ENCODE measurements around the gene GSTA1. TPM values are rescaled to one million over a fixed set of nuclear protein-coding genes. Genes with fewer than 3 reads are reported as not detected.
"Not testable (repeated sequence)": the region's sequence is repeated elsewhere in the genome, so short reads cannot be mapped to it uniquely, and the experiment has no call there.

GSTA1 gene
- total and polyA plus RNA-seq, 4 donors = 1.7 to 248 TPM; not detected in 2

DNA sequence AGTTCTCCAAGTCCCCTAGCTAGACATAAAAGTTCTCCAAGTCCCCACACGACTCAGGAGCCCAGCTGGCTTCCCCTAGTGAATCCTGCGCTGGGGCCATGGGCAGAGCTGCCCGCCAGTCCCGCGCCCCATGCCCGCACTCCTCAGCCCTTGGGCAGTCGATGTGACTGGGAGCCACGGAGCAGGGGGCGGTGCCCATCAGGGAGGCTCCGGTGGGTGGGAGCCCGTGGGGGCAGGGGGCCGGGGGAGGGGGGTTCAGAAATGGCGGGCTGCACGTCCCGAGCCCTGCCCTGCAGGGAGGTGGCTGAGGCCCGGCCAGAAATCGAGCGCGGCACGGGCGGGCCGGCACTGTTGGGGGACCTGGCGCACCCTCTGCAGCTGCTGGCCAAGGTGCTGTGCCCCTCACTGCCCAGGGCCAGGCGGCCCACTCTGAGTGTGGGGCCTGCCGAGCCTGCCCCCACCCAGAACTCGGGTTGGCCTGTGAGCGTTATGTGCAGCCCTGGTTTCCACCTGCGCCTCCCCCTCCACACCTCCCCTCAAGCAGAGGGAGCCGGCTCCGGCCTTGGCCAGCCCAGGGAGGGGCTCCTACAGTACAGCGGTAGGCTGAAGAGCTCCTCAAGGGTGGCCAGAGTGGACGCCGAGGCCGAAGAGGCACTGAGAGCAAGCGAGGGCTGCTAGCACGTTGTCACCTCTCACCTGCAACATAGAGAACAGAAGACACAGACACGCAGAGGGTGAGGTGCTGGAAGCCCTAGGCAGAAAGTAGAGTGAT lies 25.6 kb upstream of the GSTA1 start:
- H3K9me3 ChIP-seq (ENCODE audit: control insufficient read depth, low read length) = no peaks in the 10 kb centered on the region
- no peak overlapping the region for H3K27ac ChIP-seq (ENCODE audit: low read depth in 1 of 2, low read length in 2 of 2)
- H3K4me3 ChIP-seq (ENCODE audit: low read length in 2 of 2) = no peak overlapping the region
- H3K27me3 ChIP-seq (ENCODE audit: control insufficient read depth in 1 of 2, insufficient read depth in 2 of 2, low read length in 1 of 2) = no peaks in the 10 kb centered on the region
- H3K4me1 ChIP-seq (ENCODE audit: control insufficient read depth in 1 of 2, insufficient read depth in 2 of 2, low read length in 2 of 2) = no peaks in the 10 kb centered on the region
- H3K36me3 ChIP-seq (ENCODE audit: control insufficient read depth in 1 of 2, insufficient read depth in 2 of 2, low read length in 1 of 2) = no peaks in the 10 kb centered on the region
- 88 to 89% methylated on average over 35 to 37 of the region's 37 CpGs for WGBS, 2 donors
- no peak for DNase-seq
- intact Hi-C loops (cut with DNase I) = no loop called here
- ATAC-seq (ENCODE audit: low FRiP score) = no peak

- H3K4me1 ChIP-seq (ENCODE audit: control insufficient read depth in 1 of 2, insufficient read depth in 2 of 2, low read length in 2 of 2); H3K27me3 ChIP-seq (ENCODE audit: control insufficient read depth in 1 of 2, insufficient read depth in 2 of 2, low read length in 1 of 2); intact Hi-C loops (cut with DNase I); H3K36me3 ChIP-seq (ENCODE audit: control insufficient read depth in 1 of 2, insufficient read depth in 2 of 2, low read length in 1 of 2); H3K9me3 ChIP-seq (ENCODE audit: control insufficient read depth, low read length); DNase-seq; H3K4me3 ChIP-seq (ENCODE audit: low read length in 2 of 2); ATAC-seq (ENCODE audit: low FRiP score); H3K27ac ChIP-seq (ENCODE audit: low read depth in 1 of 2, low read length in 2 of 2): not testable (repeated sequence)
- 70 to 74% methylated on average over 4 of the region's 4 CpGs for WGBS, 2 donors
Measured at GRCh38 chr6:52828621-52829020, 25.0 kb upstream of the GSTA1 start.

DNA sequence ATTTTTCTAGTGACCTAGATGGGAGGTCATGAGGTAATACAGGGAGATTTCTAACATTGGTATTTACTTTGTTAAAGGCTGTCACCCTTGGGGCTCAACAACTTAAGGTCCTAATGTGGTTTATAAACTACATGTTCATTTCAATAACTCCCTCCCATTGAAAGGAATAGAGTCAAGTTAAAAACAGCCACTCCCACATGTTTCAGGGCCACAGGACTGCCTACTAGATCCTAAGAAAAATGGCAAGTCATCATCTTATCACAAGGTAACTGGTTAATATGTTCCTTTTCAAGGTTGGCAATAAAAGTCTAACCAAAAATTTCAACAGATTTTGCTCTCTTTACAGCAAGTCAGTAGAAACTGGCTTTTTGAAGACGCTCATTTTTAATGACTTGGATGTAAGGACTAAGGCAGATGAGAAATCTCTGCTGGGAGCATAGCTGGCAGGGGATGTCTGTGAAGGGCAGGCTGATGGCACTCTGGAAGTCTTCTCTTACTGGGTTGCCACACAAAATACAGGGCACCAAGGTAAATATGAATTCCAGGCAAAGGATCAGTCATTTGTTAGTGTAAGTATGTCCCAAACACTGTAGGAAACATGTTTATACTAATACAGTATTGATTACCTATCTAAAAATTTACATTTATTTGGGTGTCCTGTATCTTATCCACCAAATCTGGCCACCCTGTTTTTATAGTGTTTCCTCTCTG lies 23.6 kb upstream of the GSTA1 start:
- intact Hi-C loops (cut with DNase I); ATAC-seq (ENCODE audit: low FRiP score): not testable (repeated sequence)

DNA sequence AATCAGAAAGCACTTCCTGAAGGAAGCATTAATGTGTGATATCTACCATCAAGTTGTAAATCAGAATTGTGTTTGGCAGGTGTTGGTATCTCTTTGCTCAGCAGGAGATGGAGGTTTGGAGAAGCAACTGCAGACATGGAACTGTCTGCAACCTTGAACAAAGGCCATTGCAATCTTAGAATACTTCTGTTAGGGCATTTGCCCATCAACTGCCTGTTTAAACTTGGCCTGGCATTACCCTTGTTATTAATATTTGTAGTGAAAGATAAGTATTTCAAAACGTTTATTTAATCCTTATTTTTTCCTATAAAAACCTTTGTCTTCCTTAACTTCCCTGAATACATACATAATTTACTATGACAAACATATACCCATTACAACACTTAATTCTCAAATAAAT lies 22.9 kb upstream of the GSTA1 start:
- H3K4me3 ChIP-seq (ENCODE audit: low read length in 2 of 2) = no peak overlapping the region
- H3K9me3 ChIP-seq (ENCODE audit: control insufficient read depth, low read length) = no peaks in the 10 kb centered on the region
- ATAC-seq (ENCODE audit: low FRiP score) (no peak), DNase-seq (no peak)
- 9 to 15% methylated on average over 1 of the region's 1 CpG for WGBS, 2 donors
- no peaks in the 10 kb centered on the region for H3K27me3 ChIP-seq (ENCODE audit: control insufficient read depth in 1 of 2, insufficient read depth in 2 of 2, low read length in 1 of 2)
- H3K36me3 ChIP-seq (ENCODE audit: control insufficient read depth in 1 of 2, insufficient read depth in 2 of 2, low read length in 1 of 2) = no peaks in the 10 kb centered on the region
- no peak overlapping the region for H3K27ac ChIP-seq (ENCODE audit: low read depth in 1 of 2, low read length in 2 of 2)
- no peaks in the 10 kb centered on the region for H3K4me1 ChIP-seq (ENCODE audit: control insufficient read depth in 1 of 2, insufficient read depth in 2 of 2, low read length in 2 of 2)
- intact Hi-C loops (cut with DNase I) = no loop called here

More for the DNA sequence above, 23.6 kb upstream of the GSTA1 start:
- 89 to 97% methylated on average over 1 of the region's 1 CpG for WGBS, 2 donors
- not testable (repeated sequence) for H3K4me1 ChIP-seq (ENCODE audit: control insufficient read depth in 1 of 2, insufficient read depth in 2 of 2, low read length in 2 of 2); H3K36me3 ChIP-seq (ENCODE audit: control insufficient read depth in 1 of 2, insufficient read depth in 2 of 2, low read length in 1 of 2); H3K4me3 ChIP-seq (ENCODE audit: low read length in 2 of 2); DNase-seq; H3K9me3 ChIP-seq (ENCODE audit: control insufficient read depth, low read length); H3K27ac ChIP-seq (ENCODE audit: low read depth in 1 of 2, low read length in 2 of 2); H3K27me3 ChIP-seq (ENCODE audit: control insufficient read depth in 1 of 2, insufficient read depth in 2 of 2, low read length in 1 of 2)

- H3K4me1 ChIP-seq (ENCODE audit: control insufficient read depth in 1 of 2, insufficient read depth in 2 of 2, low read length in 2 of 2); DNase-seq; H3K36me3 ChIP-seq (ENCODE audit: control insufficient read depth in 1 of 2, insufficient read depth in 2 of 2, low read length in 1 of 2); H3K4me3 ChIP-seq (ENCODE audit: low read length in 2 of 2); H3K27ac ChIP-seq (ENCODE audit: low read depth in 1 of 2, low read length in 2 of 2); H3K9me3 ChIP-seq (ENCODE audit: control insufficient read depth, low read length); ATAC-seq (ENCODE audit: low FRiP score); H3K27me3 ChIP-seq (ENCODE audit: control insufficient read depth in 1 of 2, insufficient read depth in 2 of 2, low read length in 1 of 2); intact Hi-C loops (cut with DNase I): not testable (repeated sequence)
- whole genome bisulfite sequencing, 2 donors = 83 to 87% methylated on average over 4 of the region's 4 CpGs
Measured at GRCh38 chr6:52825900-52826459, 22.4 kb upstream of the GSTA1 start.

- 94% methylated on average over 22 to 25 of the region's 25 CpGs for WGBS, 2 donors
- ATAC-seq (ENCODE audit: low FRiP score); H3K27ac ChIP-seq (ENCODE audit: low read depth in 1 of 2, low read length in 2 of 2); H3K9me3 ChIP-seq (ENCODE audit: control insufficient read depth, low read length); H3K36me3 ChIP-seq (ENCODE audit: control insufficient read depth in 1 of 2, insufficient read depth in 2 of 2, low read length in 1 of 2); H3K27me3 ChIP-seq (ENCODE audit: control insufficient read depth in 1 of 2, insufficient read depth in 2 of 2, low read length in 1 of 2); H3K4me3 ChIP-seq (ENCODE audit: low read length in 2 of 2); H3K4me1 ChIP-seq (ENCODE audit: control insufficient read depth in 1 of 2, insufficient read depth in 2 of 2, low read length in 2 of 2); intact Hi-C loops (cut with DNase I); DNase-seq: not testable (repeated sequence)
Measured at GRCh38 chr6:52825270-52825793, 21.7 kb upstream of the GSTA1 start.

DNA sequence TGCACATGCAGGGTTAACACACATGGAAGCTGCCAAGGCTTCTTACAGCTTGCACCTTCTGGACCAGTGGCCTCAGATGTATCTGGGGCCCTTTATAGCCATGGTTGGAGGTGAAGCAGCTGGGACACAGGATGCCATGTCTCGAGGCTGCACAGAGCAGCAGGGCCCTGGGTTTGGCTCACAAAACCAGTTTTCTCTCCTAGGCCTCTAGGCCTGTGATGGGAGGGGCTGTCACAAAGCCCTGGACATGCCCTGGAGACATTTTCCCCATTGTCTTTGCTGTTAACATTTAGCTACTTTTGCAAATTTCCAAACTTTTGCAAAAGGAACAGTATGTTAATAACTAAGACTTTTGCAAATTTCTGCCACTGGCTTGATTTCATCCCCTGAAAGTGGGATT lies 18.2 kb upstream of the GSTA1 start:
- 84 to 94% methylated on average over 1 of the region's 1 CpG for WGBS, 2 donors
- intact Hi-C loops (cut with DNase I) = no loop called here
- H3K4me1 ChIP-seq (ENCODE audit: control insufficient read depth in 1 of 2, insufficient read depth in 2 of 2, low read length in 2 of 2) = peaks cover 0 to 4% of the 10 kb centered on the region in 2 donors

GRCh38 chr6:52820198-52820597 lies 16.6 kb upstream of the GSTA1 start:
- no peaks in the 10 kb centered on the region for H3K27me3 ChIP-seq (ENCODE audit: control insufficient read depth in 1 of 2, insufficient read depth in 2 of 2, low read length in 1 of 2)
- ATAC-seq (ENCODE audit: low FRiP score) = no peak
- peaks cover 0 to 4% of the 10 kb centered on the region in 2 donors for H3K4me1 ChIP-seq (ENCODE audit: control insufficient read depth in 1 of 2, insufficient read depth in 2 of 2, low read length in 2 of 2)
- peaks cover 2% of the 10 kb centered on the region for H3K9me3 ChIP-seq (ENCODE audit: control insufficient read depth, low read length)
- H3K4me3 ChIP-seq (ENCODE audit: low read length in 2 of 2) = no peak overlapping the region
- 10 to 26% methylated on average over 2 of the region's 2 CpGs for WGBS, 2 donors
- intact Hi-C loops (cut with DNase I) = no loop called here
- DNase-seq = no peak
- no peak overlapping the region for H3K27ac ChIP-seq (ENCODE audit: low read depth in 1 of 2, low read length in 2 of 2)
- H3K36me3 ChIP-seq (ENCODE audit: control insufficient read depth in 1 of 2, insufficient read depth in 2 of 2, low read length in 1 of 2) = no peaks in the 10 kb centered on the region

More for the DNA sequence above, 18.2 kb upstream of the GSTA1 start:
- no peaks in the 10 kb centered on the region for H3K27me3 ChIP-seq (ENCODE audit: control insufficient read depth in 1 of 2, insufficient read depth in 2 of 2, low read length in 1 of 2)
- H3K27ac ChIP-seq (ENCODE audit: low read depth in 1 of 2, low read length in 2 of 2) = no peak overlapping the region
- ATAC-seq (ENCODE audit: low FRiP score) (no peak), DNase-seq (no peak)
- peaks cover 2% of the 10 kb centered on the region for H3K9me3 ChIP-seq (ENCODE audit: control insufficient read depth, low read length)
- no peak overlapping the region for H3K4me3 ChIP-seq (ENCODE audit: low read length in 2 of 2)
- no peaks in the 10 kb centered on the region for H3K36me3 ChIP-seq (ENCODE audit: control insufficient read depth in 1 of 2, insufficient read depth in 2 of 2, low read length in 1 of 2)

All from aorta (tissue), 5 donors.